ENCODE data around the gene DUSP3.
A peak's percentile ranks its signal among the peaks of the same experiment; 100 is the strongest.

The DUSP3 gene

DNA sequence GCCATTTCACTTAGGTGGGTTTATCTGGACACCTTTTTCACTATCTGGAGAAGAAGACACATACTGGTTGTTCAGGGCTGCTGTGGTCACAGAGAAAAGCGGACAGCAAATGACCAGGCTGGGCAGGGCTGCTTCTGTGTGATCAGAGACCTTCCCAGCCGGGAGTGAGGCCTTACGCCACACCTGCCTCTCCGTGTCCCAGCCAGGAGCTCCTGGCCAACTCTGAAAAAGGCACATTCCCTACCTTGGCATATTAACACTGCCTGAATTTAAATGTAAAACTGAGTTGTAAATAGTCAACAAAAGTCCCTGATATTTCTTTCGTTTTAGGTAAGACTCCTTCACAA is 11.1 kb downstream of the DUSP3 start:
- no peak for DNase-seq

DNA sequence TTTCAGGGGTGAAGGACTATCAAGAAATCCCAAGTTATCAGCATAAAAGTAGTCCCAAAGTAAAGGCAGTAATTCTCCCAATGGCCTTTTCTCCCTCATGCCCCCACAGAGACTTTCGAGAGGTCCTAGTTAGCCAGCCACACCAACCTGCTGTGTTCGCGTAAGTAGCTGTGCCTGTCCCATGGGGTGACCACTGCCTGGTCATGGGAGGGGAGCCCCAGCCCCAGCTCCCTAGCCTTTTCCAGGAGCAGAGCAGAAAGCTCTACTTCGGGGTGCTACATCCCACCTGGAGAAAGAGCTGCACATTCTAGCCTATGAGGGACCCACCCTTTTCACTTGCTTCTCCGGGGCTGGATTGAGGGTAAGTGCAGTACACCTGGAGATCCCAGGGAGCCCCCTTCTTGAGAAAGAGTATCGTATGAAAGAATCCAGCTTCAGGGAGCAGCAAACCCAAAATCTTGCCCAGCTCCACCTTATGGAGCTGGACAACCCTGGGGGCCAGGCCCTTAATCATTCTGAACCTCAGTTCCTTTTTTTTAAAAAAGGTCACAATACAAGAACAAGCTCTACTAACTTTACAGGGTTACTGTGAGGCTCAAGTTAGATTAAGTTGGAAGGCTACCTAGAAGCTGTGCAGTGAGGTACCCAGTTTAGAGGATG is 11.6 kb downstream of the DUSP3 start:
- no peak for DNase-seq

DNA sequence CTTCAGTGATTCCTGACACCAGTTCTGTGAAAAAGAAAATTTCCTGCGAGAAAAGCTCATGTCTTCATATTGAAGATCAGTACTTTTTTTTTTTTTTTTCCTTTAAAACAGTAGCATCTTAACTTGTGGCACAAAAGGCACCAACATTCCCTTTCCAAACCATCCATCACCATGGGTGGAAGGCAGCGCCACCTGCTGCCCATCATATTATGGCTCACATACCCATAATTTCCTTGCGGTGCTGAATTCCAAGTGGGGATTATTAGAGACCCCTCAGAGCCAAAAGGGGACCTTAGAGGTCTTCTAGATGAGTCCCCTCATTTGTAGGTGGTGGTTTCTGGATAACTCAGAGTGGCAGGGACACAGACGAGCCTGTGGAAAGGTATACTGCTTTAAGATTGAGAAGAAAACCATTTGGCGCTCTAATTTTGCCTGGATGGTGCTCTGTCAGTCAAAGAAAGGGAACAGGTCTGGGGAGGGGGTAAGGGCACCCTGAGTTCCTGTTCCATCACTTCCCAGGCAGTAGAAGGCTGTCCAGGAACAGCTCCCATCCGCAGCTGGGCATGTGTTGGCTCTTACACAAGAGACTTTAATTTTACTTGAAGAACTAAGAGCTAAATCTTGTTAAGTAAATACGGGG is 12.2 kb downstream of the DUSP3 start:
- no peak for DNase-seq

DNA sequence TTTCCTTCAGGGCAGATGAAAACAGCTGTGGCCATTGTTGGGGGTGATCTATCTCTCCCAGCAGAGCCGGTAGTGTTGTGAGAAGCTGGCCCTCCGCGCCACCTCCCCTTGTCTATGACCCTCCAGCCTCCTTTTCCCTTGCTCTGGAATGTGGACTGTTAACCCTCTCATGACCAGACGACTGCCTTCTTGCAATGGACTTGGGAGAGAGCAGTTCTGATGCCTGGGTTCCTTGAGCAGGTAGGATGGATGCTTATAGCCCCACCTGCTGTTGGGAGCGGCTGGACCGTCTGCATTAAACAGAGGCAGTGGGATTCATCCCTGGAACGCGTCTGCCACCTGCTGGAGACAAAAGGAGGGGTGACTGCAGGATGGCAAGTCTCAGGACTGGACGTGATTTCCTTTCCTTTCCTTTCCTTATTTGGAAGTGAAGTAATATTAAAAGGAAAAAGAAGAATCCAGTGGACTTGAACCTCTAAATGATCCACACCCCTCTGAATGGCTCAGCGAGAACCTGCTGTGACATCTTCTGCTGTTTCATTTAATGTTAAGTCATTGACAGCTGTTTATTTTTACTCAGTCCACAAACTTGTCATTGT is 18.4 kb downstream of the DUSP3 start:
- peak; percentile 94 for DNase-seq

DNA sequence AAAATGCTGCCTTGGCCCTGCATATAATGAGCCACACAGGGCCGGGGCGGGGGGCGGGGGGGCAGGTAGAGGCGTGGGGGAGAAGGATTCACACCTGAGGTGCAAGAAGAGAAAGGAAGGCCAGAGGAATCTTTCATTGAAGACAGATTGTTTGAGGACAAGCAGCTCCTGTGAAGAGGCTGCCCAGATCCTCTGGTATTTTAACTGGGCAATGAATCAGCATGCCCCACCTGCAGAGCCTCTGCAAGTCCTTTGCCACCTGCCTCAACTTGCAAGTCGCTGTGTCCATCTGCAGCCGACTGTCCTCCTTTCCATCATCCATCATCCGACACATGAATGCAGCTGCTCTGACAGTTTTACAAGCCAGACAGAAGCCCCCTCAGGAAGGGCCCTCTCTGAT is 18.9 kb downstream of the DUSP3 start:
- no peak for DNase-seq

DNA sequence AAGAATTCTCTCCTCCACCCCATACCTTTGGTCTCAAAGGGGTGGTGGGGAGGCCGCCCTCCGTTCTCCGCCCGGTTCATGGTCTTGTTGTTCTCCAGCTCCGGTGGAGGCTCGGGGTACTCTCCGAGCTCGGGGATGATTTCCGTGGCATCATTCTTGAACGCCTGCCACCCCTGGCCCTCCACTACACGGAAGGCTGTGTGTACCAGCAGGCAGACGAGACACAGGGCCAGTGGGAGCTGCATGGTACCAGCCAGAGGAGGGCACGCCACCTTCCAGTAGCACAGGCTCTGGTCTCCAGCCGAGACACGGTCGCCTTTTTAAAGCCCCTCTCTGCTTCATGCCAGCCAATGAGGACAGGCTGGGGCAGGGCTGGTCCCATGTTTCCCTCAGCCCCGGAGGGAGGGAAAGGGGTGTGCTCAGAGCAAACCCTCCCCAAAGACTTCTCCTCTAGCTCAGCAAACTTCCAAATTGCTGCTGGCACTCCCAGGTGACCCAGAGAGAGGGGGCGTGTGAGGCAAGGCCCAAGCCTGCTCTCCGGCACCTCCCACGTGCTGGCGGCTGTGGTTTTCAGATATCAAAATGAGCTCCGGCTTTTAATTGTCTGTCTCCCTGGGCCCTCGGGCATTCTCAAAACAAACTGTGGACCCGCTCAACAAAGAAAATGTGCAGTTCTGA is 20.1 kb downstream of the DUSP3 start, which contains the start of gene SOST:
SOST (minus strand) TSS at position 295 of the 678 bp plus-strand sequence; CDS start at position 245, 50 bp downstream.
- DNase-seq = no peak

DNA sequence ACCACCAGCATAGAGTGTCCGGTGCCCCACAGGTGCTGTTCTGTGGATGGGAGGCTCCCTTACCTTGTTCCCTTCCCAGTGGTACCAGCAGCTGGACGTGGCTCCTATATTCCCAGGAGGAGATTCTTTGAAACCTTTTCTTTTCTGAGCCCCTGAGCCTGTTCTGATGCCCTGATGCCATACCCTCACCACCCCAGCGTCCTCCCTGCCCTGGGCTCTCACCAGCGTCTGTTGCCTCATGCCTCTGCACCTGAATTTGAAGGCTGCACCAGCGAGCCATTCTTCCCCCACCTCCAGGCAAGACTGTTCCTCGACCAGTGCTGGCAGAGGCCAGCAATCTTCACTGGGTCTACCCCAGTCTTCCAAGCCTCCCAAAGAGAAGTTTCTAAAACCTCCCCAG is 20.7 kb downstream of the DUSP3 start:
- DNase-seq = no peak

DNA sequence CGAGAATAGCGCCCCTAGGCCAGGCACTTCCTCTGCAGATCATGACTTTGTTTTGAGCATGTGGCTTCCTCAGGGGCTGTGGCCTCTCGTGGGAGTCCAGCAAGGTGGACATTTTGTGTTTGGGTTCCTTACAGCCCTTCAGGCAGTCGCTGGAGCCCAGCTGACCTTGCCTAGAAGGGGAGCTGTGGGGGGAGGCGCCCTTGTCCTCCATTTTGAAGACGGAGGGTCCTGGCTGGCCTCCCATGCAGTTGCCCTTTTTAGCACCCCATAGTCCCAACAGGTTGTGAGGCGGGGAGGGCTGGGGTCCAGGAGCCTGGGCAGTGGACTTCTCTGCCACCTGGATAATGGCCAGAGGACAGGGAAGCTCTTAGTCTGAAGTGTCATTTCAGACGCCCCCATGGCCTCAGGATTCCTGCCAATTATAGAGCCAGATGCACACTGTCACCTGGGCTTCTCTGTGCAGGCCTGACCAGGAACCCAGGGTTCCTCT is 21.6 kb downstream of the DUSP3 start:
- DNase-seq = no peak

DNA sequence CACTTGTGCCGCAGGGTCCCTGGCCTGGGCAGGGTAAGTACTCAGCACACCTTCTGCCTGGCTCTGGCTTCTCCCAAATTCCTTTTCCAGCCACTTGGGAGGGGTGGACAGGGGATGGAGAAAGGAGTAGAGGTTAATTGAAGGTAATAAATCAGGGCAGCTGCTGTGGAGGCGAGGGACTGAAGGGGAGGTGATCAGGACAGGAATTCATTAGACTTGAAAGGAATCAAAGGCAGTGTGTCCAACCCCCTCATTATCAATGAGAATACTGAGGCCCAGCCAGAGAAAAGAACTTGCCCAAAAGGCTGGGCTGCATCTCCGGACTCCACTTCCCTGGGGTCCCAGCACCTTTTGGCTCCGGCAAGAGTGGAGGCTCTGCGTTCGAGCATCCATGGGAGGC is 22.6 kb downstream of the DUSP3 start:
- no peak for DNase-seq

DNA sequence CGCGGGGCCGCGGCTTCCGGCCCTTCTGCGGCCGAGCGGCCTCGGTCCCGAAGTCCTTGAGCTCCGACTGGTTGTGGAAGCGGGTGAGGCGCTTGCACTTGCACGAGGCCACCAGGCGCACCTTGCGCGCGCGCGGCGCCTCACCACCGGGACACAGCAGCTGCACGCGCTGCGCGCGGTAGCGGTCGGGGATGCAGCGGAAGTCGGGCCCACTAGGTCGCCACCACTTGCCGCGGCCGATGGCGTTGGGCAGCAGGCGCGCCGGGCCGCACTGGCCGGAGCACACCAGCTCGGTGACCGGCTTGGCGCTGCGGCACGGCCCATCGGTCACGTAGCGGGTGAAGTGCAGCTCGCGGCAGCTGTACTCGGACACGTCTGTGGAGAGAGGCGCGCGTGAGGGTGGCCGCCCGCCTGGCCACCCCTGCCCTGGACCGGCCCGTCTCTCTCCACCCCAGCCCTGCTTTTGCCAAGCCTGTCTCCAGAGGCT is 23.3 kb downstream of the DUSP3 start:
- peak; percentile 68 for DNase-seq

DNA sequence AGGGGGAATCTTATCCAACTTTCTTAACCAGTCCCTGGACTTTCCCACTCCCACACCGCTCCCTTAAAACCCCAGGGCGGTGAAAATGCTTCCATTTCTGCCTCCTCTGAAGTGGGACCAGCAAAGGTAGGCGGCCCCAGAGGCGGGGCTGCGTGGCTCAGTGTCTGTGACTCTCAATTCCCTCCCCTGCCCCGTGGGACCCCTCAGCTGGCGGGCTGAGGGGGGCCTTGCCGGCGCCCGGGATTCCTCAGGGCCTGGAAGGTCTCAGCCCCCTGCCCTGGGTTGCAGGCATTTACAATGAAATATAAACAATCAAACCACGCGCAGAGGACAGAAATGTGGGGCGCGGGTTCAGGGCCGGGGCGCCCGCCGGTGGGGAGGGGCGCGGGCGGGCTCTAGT is 23.8 kb downstream of the DUSP3 start:
- DNase-seq = no peak

DNA sequence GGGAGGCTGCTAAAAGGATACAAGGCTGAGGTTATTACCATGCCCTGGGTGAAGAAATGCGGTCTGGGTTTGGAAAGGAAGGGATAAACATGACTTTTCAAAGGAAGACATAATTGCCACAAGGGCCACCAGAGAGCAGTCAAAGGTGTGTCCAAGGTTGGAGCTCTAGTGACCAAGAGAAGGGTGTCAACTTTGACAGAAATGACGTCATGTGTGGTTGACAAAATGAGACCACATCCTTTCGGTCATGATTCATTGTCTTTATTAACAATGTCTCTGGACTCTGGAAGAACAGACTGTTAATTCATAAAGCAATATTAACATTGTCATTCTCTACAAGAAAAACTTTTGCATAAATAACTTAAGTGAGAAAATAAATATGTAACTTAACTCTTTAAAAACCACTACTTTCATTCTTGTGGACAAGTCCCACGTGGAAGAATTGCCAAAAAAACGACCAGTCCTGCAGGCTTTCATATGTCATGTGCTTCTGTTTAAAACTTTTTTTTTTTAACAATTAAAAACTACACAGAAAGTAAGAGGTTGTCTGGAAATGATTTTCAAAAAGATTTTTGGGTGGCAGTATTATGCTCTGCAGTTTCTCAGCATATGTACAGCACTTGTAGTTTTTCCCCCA is 25.2 kb downstream of the DUSP3 start:
- DNase-seq = no peak

DNA sequence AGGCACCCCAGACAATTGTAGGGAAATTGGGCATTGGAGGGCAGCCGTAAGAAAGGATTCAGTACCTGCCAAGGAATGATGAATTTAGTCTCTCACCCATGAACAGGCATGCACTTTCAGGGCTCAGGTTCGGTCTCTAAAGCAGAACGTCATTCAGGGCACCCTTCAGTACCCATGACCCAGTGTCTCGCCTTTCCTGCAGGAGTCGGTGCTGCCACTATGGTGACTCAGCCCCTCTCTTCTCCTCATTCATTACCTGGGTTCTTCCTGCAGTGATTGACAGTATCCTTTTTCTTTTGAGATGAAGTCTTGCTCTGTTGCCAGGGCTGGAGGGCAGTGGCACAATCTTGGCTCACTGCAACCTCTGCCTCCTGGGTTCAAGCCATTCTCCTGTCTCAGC is 28.6 kb downstream of the DUSP3 start:
- DNase-seq = no peak

DNA sequence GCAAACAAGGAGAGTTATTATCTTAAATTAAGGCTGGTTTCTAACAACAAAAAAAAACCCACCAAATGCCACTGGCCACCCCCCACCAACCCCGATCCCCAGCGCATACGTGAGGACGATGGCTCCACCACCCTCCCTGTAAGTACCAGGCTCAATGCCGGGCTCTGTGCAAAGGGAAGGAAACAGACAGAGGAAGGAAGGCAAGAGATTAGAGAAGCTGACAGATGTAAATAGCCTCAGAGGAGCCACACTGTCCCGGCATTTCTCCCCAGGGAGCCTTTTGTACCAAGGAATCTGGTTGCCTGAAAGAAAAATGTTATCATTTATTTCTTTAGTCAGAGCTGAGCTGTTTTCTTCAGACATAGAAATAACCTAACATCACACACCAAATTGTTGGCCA is 33.2 kb downstream of the DUSP3 start:
- DNase-seq = no peak

DNA sequence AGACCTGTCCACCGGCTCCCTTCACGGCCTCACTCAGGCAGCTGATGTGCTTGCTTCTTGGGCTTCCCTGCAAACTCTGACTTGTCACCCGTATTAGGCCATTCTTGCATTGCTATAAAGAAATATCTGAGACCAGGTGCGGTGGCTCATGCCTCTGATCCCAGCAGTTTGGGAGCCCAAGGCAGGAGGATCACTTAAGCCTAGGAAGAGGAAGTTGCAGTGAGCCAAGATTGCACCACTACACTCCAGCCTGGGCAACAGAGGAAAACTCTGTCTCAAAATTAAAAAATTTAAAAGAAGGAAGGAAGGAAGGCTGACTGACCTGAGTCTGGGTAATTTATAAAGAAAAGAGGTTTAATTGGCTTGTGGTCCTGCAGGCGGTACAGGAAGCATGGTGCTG is 37.1 kb downstream of the DUSP3 start:
- no peak for DNase-seq

DNA sequence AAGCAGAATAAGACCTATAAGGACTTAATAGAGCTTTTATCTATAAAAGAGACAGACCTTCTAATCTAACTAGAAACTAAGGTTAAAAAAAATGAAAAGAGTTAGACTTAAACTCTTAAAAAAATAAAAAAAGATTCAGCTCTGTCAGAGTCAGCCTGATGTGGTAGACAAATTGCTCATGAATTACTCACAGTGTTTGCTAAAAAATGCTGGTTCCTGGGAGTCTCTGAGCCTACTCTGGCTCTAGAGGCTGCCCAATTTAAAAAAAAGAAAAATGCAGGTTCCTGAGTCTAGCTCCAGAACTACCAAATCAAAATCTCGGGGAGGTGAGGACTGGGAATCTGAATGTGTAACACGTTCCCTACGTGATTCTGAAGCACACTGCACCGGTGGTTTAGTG is 38.2 kb downstream of the DUSP3 start:
- no peak for DNase-seq

DNA sequence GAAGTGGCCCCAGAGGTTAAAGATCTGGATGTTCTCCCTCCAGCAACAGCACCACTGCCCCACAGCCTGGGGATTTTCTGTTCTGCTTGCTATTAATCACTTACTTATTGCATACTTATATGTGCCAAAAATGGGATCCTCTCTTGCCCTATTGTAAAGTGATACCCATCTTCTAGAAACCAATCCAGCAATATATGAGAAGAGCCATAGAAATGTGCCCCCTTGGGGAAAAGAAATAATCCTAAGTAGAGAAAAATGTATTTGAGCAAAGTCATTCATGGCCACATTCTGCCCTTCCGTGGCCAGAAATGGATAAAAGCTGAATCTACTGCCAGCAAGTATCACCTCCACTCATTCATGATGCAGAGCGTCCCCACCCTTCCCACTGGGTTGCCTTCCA is 41.1 kb downstream of the DUSP3 start:
- no peak for DNase-seq

DNA sequence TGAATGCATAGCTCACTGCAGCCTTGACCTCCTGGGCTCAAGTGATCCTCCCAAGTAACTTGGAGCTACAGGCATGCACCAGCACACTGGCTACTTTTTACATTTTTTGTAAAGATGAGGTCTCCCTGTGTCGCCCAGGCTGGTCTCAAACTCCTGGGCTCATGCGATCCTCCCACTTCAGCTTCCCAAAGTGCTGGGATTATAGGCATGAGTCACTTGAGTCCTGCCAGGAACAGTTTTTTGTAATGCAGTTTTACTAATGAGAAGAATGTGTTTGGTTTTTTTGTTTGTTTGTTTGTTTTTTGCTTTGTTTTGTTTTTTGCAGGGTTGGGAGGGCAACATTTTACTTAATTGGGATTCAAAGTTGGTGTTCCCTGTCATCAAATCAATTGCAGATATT is 42.4 kb downstream of the DUSP3 start:
- DNase-seq = no peak

DNA sequence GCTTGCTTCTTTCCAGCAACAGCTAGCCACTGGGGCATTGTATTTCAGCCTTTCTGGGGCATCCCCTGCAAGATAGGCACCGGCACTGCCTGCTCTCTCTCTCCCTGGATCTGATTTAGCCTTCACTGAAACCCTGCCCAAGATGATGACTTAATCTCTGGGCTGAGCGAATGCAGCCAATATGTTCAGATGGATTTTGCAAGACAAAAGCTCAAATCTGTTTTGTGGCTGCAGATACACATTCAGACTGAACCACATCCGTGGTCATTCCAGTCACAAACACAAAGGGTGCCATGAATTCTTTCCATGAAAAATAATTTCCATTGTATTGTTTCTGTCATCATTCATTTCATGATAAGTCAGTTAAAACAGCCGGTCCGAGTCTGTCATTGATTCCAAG is 44.4 kb downstream of the DUSP3 start:
- DNase-seq = no peak

DNA sequence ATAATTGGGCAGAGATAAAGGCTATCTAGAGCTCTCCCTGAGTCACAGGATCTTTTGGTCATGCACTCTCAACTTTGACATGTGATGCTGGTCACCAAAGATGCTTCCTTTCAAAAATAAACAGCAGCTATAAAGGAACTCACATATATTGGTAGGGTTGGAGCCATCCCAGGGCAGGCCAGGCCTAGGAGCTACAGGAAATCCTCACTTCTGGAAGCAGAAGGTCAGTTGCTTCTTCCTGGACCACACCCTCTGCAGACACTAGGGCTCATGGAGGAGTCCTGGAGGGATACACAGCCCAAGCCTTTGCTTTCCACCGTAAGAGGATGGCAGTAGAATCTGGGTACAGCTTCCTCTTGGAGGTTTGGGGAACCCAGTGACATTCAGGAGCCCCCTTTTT is 44.8 kb downstream of the DUSP3 start:
- DNase-seq = no peak

DNA sequence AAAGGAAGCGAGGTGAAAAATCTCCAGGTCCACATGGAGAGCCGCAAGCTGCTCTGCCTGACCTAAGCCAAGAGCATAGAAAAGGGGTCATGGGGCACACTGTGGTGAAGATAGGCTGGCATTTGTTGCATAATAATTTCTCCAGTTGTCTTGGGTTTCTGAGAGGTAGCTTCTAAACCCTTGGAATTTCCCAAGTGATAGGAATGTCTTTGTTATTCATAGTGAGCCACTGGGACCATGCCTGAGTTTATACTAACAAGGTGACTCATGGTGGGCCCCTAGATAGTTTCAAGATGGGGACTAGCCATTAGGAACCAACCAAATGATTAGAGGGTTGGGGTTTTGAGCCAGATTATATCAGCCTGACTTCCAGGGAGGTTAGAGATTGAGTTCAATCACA is 45.8 kb downstream of the DUSP3 start:
- DNase-seq = no peak

DNA sequence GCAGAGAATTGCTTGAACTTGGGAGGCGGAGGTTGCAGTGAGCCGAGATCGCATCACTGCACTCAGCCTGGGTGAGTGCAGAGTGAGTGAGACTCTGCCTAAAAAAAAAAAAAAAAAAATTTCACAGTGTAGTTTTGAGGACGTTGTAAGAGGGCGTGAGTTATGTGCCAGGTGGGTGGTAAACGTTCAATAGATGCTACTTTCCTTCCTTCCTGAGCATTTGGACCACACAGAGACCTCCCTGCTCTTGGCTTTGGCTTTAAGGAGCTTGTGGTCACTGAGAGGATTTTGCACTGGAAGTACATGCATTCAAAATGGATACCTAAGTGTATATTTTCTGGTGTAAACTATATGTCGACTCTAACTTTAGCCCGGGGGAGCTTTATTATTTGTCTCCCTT is 50.7 kb downstream of the DUSP3 start:
- DNase-seq = no peak

DNA sequence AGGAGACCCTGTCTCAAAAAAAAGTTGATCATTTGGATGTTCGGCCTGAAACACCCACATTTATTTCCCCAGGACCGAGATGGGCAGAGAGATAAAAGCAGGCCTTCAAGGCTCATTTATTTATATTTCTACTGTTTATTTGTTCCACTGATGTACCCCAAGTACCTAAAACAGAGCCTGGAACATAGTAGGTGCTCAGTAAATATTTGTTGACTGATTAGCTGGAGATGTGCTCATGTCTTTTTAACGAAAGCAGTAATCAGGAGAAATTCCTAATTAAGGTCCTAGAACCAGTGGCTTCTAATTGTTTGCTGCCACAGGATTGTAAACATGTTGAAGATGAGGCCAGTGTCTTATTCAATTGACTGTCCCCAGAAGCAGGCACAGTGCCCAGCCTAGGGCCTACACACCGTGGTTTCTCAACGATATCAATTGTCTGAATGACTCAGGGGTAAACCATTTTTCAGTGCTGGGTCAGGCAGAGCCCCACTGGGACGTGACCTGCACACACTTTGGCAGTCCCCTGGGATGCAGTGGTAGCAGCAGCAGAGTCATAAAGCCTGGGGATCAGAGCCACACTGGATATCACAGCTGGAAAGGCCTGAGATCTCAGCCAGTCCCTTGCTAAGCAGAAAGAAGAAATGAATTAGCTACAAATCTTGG is 54.9 kb downstream of the DUSP3 start:
- DNase-seq = no peak

All from right forelimb (tissue), 1 donor.